Activated gamma-delta T cell treated with anti-CD3 and anti-CD28 coated beads, Interleukin-2, amount 50 U/mL, for 16 hours (primary cell): ENCODE measurements around the gene CRHBP.
"Not testable (repeated sequence)": the region's sequence is repeated elsewhere in the genome, so short reads cannot be mapped to it uniquely, and the experiment has no call there.

Experiments
- DNase-seq: peaks from one replicate; pipeline ENCODE4 v3.0.0-alpha.2; 2020; ENCODE audit warnings: low read depth

The CRHBP gene

GRCh38 chr5:76958991-76959767, 6.3 kb downstream of the CRHBP start:
- DNase-seq: no peak

GRCh38 chr5:76960004-76960625, 7.3 kb downstream of the CRHBP start:
- DNase-seq: no peak

GRCh38 chr5:76964060-76964459, 11.2 kb downstream of the CRHBP start:
- DNase-seq: no peak

GRCh38 chr5:76971511-76971910, 18.7 kb downstream of the CRHBP start:
- no peak for DNase-seq

- no peak for DNase-seq
These were observed 19.8 kb downstream of the CRHBP start for GRCh38 chr5:76972689-76973088.

GRCh38 chr5:76974785-76975184, 21.9 kb downstream of the CRHBP start:
- no peak for DNase-seq

- no peak for DNase-seq
These were observed 26.0 kb downstream of the CRHBP start for GRCh38 chr5:76978869-76979268.

- DNase-seq: no peak
These were observed 27.8 kb downstream of the CRHBP start for GRCh38 chr5:76980518-76981144.

GRCh38 chr5:76982450-76982849, 29.6 kb downstream of the CRHBP start:
- no peak for DNase-seq

- no peak for DNase-seq
These were observed 30.6 kb downstream of the CRHBP start for GRCh38 chr5:76983468-76983867.

GRCh38 chr5:76986825-76987526, 34.1 kb downstream of the CRHBP start:
- DNase-seq: no peak

GRCh38 chr5:76990899-76991459, 38.1 kb downstream of the CRHBP start:
- no peak for DNase-seq

- DNase-seq: not testable (repeated sequence)
These were observed 40.6 kb downstream of the CRHBP start for GRCh38 chr5:76993436-76993835.

GRCh38 chr5:76994337-76994736, 41.5 kb downstream of the CRHBP start:
- DNase-seq: no peak

GRCh38 chr5:76998251-76998650, 45.4 kb downstream of the CRHBP start:
- not testable (repeated sequence) for DNase-seq

- no peak for DNase-seq
These were observed 46.6 kb downstream of the CRHBP start for GRCh38 chr5:76999451-76999850.

GRCh38 chr5:77003246-77003645, 50.4 kb downstream of the CRHBP start:
- DNase-seq: no peak

GRCh38 chr5:77006124-77006523, 53.3 kb downstream of the CRHBP start:
- DNase-seq: no peak

- no peak for DNase-seq
These were observed 55.6 kb downstream of the CRHBP start for GRCh38 chr5:77008413-77008812.

- no peak for DNase-seq
These were observed 57.4 kb downstream of the CRHBP start for GRCh38 chr5:77010243-77010642.

GRCh38 chr5:77011498-77011897, 58.7 kb downstream of the CRHBP start:
- DNase-seq: no peak

GRCh38 chr5:77012601-77013000, 59.8 kb downstream of the CRHBP start:
- DNase-seq: no peak
